GM12878 (cell line): Measurements from ENCODE around the gene PEMT.

ENCODE experiments used
- ATF3 ChIP-seq: IDR thresholded peaks from 2 replicates; pipeline ENCODE4 v1.6.1; 2011; ENCODE audit warnings: low read depth, mild to moderate bottlenecking, low read length, moderate library complexity, borderline replicate concordance; ENCODE audit errors: extremely low read depth
- BCL11A ChIP-seq: IDR thresholded peaks from 2 replicates; pipeline ENCODE4 v1.6.1; 2011; ENCODE audit warnings: low read depth, low read length
- CHD1 ChIP-seq: IDR thresholded peaks from 2 replicates; pipeline ENCODE4 v1.6.1; 2012; ENCODE audit warnings: low read depth, low read length, improper control_type of control experiment
- CTCF ChIP-seq, 3 experiments: IDR thresholded peaks in 2 of 3; conservative IDR thresholded peaks in 1 of 3; 2 replicates each; pipeline ENCODE4 v1.5.1; 2011; ENCODE audit warnings: low read depth in 3 of 3, low read length in 3 of 3, mild to moderate bottlenecking in 3 of 3, control low read depth in 2 of 3, moderate library complexity in 2 of 3, inconsistent platforms in 1 of 3, mixed read lengths in 1 of 3; ENCODE audit not compliant: control insufficient read depth in 2 of 3, insufficient read depth in 1 of 3; ENCODE audit errors: extremely low read depth in 1 of 3
- HDGF ChIP-seq: fragments of 450-650 bp; IDR thresholded peaks from 2 replicates; pipeline ENCODE4 v1.6.1; 2016; ENCODE audit warnings: antibody characterized with exemption
- JUND ChIP-seq: IDR thresholded peaks from 2 replicates; pipeline ENCODE4 v1.6.1; 2012; ENCODE audit warnings: low read depth, mild to moderate bottlenecking, low read length, improper control_type of control experiment, moderate library complexity
- MYB ChIP-seq: fragments of 150-350 bp; IDR thresholded peaks from 2 replicates; pipeline ENCODE4 v1.6.1; 2014; ENCODE audit warnings: mild to moderate bottlenecking, low read depth, low read length, borderline replicate concordance
- NR2C2 ChIP-seq: IDR thresholded peaks from 2 replicates; pipeline ENCODE4 v1.6.1; 2011; ENCODE audit warnings: borderline replicate concordance, low read depth; ENCODE audit not compliant: control insufficient read depth, insufficient read length
- SMAD1 ChIP-seq: fragments of 450-650 bp; IDR thresholded peaks from 2 replicates; pipeline ENCODE4 v1.6.1; 2018; ENCODE audit warnings: mild to moderate bottlenecking, low read depth; ENCODE audit not compliant: partially characterized antibody
- SP1 ChIP-seq: IDR thresholded peaks from one replicate; pipeline ENCODE4 v1.6.1; 2011; ENCODE audit warnings: low read depth, low read length

- TF ChIP-seq NR2C2 (no peak), HDGF (no peak), MYB (no peak), CHD1 (no peak), CTCF (IDR thresholded peaks at IDR 0.05 in 2 of 3, conservative IDR thresholded peaks at IDR 0.05 in 1 of 3; ENCODE audit: control insufficient read depth in 2 of 3, extremely low read depth in 1 of 3, insufficient read depth in 1 of 3, low read depth in 3 of 3, low read length in 3 of 3) (no peak), BCL11A (no peak), JUND (no peak), SMAD1 (no peak), SP1 (no peak), ATF3 (no peak)
Measured at GRCh38 chr17:17510456-17511292, 80.8 kb downstream of the PEMT start.
